ENCODE results near the gene CAB39L. TPM values are rescaled to one million over a fixed set of nuclear protein-coding genes. Genes with fewer than 3 reads are reported as not detected.

CAB39L gene
- total RNA-seq, 2 experiments from 2014 or later, result 9.6 to 28.6 TPM

GRCh38 chr13:49371943-49372613, 71.8 kb downstream of the CAB39L start:
- peak overlapping the region; percentile 98 for H3K27ac ChIP-seq (ENCODE audit: low read depth, low read length, poor library complexity, severe bottlenecking)
- H3K4me3 ChIP-seq (ENCODE audit: low read depth, low read length, poor library complexity, severe bottlenecking), result peak overlapping the region; percentile 54
- peak overlapping the region; percentile 19; the same call in 1 of the 2 replicates for H2AFZ ChIP-seq (ENCODE audit: low read length)
- H3K4me2 ChIP-seq (ENCODE audit: low read length), result peak overlapping the region; percentile 97
- no peaks in the 10 kb centered on the region for H3K9me2 ChIP-seq (ENCODE audit: insufficient read depth, low read length)
- H3K4me1 ChIP-seq (ENCODE audit: insufficient read depth, low read length, poor library complexity, severe bottlenecking), result peaks cover 97% of the 10 kb centered on the region
- no peaks in the 10 kb centered on the region for H3K9me3 ChIP-seq (ENCODE audit: low read length)
- TF ChIP-seq EZH2phosphoT487 (IDR thresholded peaks at IDR 0.05; ENCODE audit: borderline replicate concordance, low read depth, low read length), result no peak
- no peak for TF ChIP-seq CTCF (conservative IDR thresholded peaks at IDR 0.05; ENCODE audit: low read length)
- H3K79me2 ChIP-seq (ENCODE audit: insufficient read depth, low read depth, low read length), result peaks cover 47% of the 10 kb centered on the region
- no peaks in the 10 kb centered on the region for H4K20me1 ChIP-seq (ENCODE audit: insufficient read depth, low read length)
- peaks cover 13% of the 10 kb centered on the region for H3K36me3 ChIP-seq (ENCODE audit: insufficient read depth, low read length)
- peak; percentile 91 for DNase-seq (ENCODE audit: low spot score)
- ChIA-PET CTCF (ENCODE audit: unreplicated experiment) (interaction anchor here (1.0 kb wide), 1 partner anchor 74 kb away, joined by 3 read pairs; no protein-coding TSS in a partner anchor), POLR2A (interaction anchor here (0.6 to 10.8 kb wide), 15 partner anchors 13 to 794 kb away, joined by 3 to 139 read pairs (median 4); partner anchors contain the start of genes ARL11, CAB39L and SETDB2)
- intact Hi-C loops (cut with micrococcal nuclease; ENCODE audit: unreplicated experiment), result loop anchor here (1.0 to 5.0 kb wide), 4 partner anchors 29 to 235 kb away; no protein-coding TSS in a partner anchor
- TSS peak; percentile 96 for BruUV-seq (replicated peaks)

- no peaks in the 10 kb centered on the region for H4K20me1 ChIP-seq (ENCODE audit: insufficient read depth, low read length)
- peaks cover 63% of the 10 kb centered on the region for H3K79me2 ChIP-seq (ENCODE audit: insufficient read depth, low read depth, low read length)
- H3K4me3 ChIP-seq (ENCODE audit: low read depth, low read length, poor library complexity, severe bottlenecking), result no peak overlapping the region
- peak overlapping the region; percentile 98 for H3K27ac ChIP-seq (ENCODE audit: low read depth, low read length, poor library complexity, severe bottlenecking)
- peak overlapping the region; percentile 18; the same call in 1 of the 2 replicates for H2AFZ ChIP-seq (ENCODE audit: low read length)
- H3K4me1 ChIP-seq (ENCODE audit: insufficient read depth, low read length, poor library complexity, severe bottlenecking), result peaks cover 98% of the 10 kb centered on the region
- peak overlapping the region; percentile 97 for H3K4me2 ChIP-seq (ENCODE audit: low read length)
- no peak for TF ChIP-seq CTCF (conservative IDR thresholded peaks at IDR 0.05; ENCODE audit: low read length)
- no peak for TF ChIP-seq EZH2phosphoT487 (IDR thresholded peaks at IDR 0.05; ENCODE audit: borderline replicate concordance, low read depth, low read length)
- ChIA-PET CTCF (ENCODE audit: unreplicated experiment) (interaction anchor here (0.7 kb wide), 1 partner anchor 74 kb away, joined by 3 read pairs; the partner anchor contains the start of genes CAB39L and SETDB2), POLR2A (interaction anchor here (0.6 to 10.8 kb wide), 9 partner anchors 10 to 76 kb away, joined by 3 to 139 read pairs (median 3); partner anchors contain the start of genes CAB39L and SETDB2)
- no peaks in the 10 kb centered on the region for H3K9me2 ChIP-seq (ENCODE audit: insufficient read depth, low read length)
- no TSS peak for BruUV-seq (replicated peaks)
- intact Hi-C loops (cut with micrococcal nuclease; ENCODE audit: unreplicated experiment), result loop anchor here (1.0 to 5.0 kb wide), 3 partner anchors 47 to 237 kb away; partner anchors contain the start of genes CAB39L and SETDB2
- DNase-seq (ENCODE audit: low spot score), result peak; percentile 21
- no peaks in the 10 kb centered on the region for H3K9me3 ChIP-seq (ENCODE audit: low read length)
- H3K36me3 ChIP-seq (ENCODE audit: insufficient read depth, low read length), result no peaks in the 10 kb centered on the region; the same call in 1 of the 2 replicates
Observed at GRCh38 chr13:49370371-49370770, 73.5 kb downstream of the CAB39L start.
